ENCODE data around the gene TAOK2.
A peak's percentile ranks its signal among the peaks of the same experiment; 100 is the strongest.

The TAOK2 gene

GRCh38 chr16:29995324-29995910, 21.7 kb downstream of the TAOK2 start, which contains the start of gene HIRIP3:
Gene HIRIP3 (minus strand): TSS chr16:29995617. CDS start chr16:29995605, 12 bp downstream.
- no peaks in the 10 kb centered on the region for H3K27me3 ChIP-seq (replicated peaks; ENCODE audit: control insufficient read depth, insufficient read depth, low read length)
- H3K4me3 ChIP-seq (replicated peaks; ENCODE audit: low read depth, low read length): peak within 1 kb of the TSS; percentile 78
- peaks cover 18% of the 10 kb centered on the region for H3K36me3 ChIP-seq (ENCODE audit: control insufficient read depth, insufficient read depth, low read length)
- TF ChIP-seq CTCF (IDR thresholded peaks at IDR 0.05; ENCODE audit: insufficient read depth, low read length, poor library complexity, severe bottlenecking): no peak
- peak; percentile 92 for DNase-seq (ENCODE audit: extremely low read depth, insufficient read length)

GRCh38 chr16:29995911-29996765, 22.5 kb downstream of the TAOK2 start, which contains the start of gene INO80E:
Gene INO80E (plus strand): TSS chr16:29996241. CDS start chr16:29996311, 70 bp downstream.
- Histone ChIP-seq H3K27me3 (replicated peaks; ENCODE audit: control insufficient read depth, insufficient read depth, low read length) (no peaks in the 10 kb centered on the region), H3K36me3 (ENCODE audit: control insufficient read depth, insufficient read depth, low read length) (peaks cover 18% of the 10 kb centered on the region), H3K4me3 (replicated peaks; ENCODE audit: low read depth, low read length) (peak within 1 kb of the TSS; percentile 78)
- no peak for TF ChIP-seq CTCF (IDR thresholded peaks at IDR 0.05; ENCODE audit: insufficient read depth, low read length, poor library complexity, severe bottlenecking)
- peak; percentile 98 for DNase-seq (ENCODE audit: extremely low read depth, insufficient read length)

GRCh38 chr16:29996766-29997250, 23.1 kb downstream of the TAOK2 start:
- Histone ChIP-seq H3K27me3 (replicated peaks; ENCODE audit: control insufficient read depth, insufficient read depth, low read length) (no peaks in the 10 kb centered on the region), H3K4me3 (replicated peaks; ENCODE audit: low read depth, low read length) (peak overlapping the region; percentile 78), H3K36me3 (ENCODE audit: control insufficient read depth, insufficient read depth, low read length) (peaks cover 20% of the 10 kb centered on the region)
- DNase-seq (ENCODE audit: extremely low read depth, insufficient read length): no peak
- TF ChIP-seq CTCF (IDR thresholded peaks at IDR 0.05; ENCODE audit: insufficient read depth, low read length, poor library complexity, severe bottlenecking): no peak

- no peaks in the 10 kb centered on the region for H3K27me3 ChIP-seq (replicated peaks; ENCODE audit: control insufficient read depth, insufficient read depth, low read length)
- TF ChIP-seq CTCF (IDR thresholded peaks at IDR 0.05; ENCODE audit: insufficient read depth, low read length, poor library complexity, severe bottlenecking): no peak
- no peak overlapping the region for H3K4me3 ChIP-seq (replicated peaks; ENCODE audit: low read depth, low read length)
- peaks cover 14% of the 10 kb centered on the region for H3K36me3 ChIP-seq (ENCODE audit: control insufficient read depth, insufficient read depth, low read length)
- DNase-seq (ENCODE audit: extremely low read depth, insufficient read length): no peak
These were observed 25.9 kb downstream of the TAOK2 start for GRCh38 chr16:29999605-30000004.

- no peaks in the 10 kb centered on the region for H3K27me3 ChIP-seq (replicated peaks; ENCODE audit: control insufficient read depth, insufficient read depth, low read length)
- no peak for DNase-seq (ENCODE audit: extremely low read depth, insufficient read length)
- peaks cover 14% of the 10 kb centered on the region for H3K36me3 ChIP-seq (ENCODE audit: control insufficient read depth, insufficient read depth, low read length)
- H3K4me3 ChIP-seq (replicated peaks; ENCODE audit: low read depth, low read length): no peak overlapping the region
- no peak for TF ChIP-seq CTCF (IDR thresholded peaks at IDR 0.05; ENCODE audit: insufficient read depth, low read length, poor library complexity, severe bottlenecking)
These were observed 27.3 kb downstream of the TAOK2 start for GRCh38 chr16:30000735-30001631.

Measured in GM06990 (cell line).